ENCODE data around the gene PIK3R5.
"Not testable (repeated sequence)": the region's sequence is repeated elsewhere in the genome, so short reads cannot be mapped to it uniquely, and the experiment has no call there.

Gene PIK3R5

GRCh38 chr17:8872036-8872704 lies 93.3 kb downstream of the PIK3R5 start:
- no peak for DNase-seq

- no peak for DNase-seq
Observed at GRCh38 chr17:8871081-8871581, 94.4 kb downstream of the PIK3R5 start.

GRCh38 chr17:8870406-8871040 lies 95.0 kb downstream of the PIK3R5 start:
- no peak for DNase-seq

GRCh38 chr17:8869114-8869815 lies 96.2 kb downstream of the PIK3R5 start:
- DNase-seq = no peak

- DNase-seq = no peak
Observed at GRCh38 chr17:8868529-8868951, 97.0 kb downstream of the PIK3R5 start.

GRCh38 chr17:8868092-8868491 lies 97.4 kb downstream of the PIK3R5 start:
- no peak for DNase-seq

GRCh38 chr17:8867361-8867981 lies 98.0 kb downstream of the PIK3R5 start, which contains the start of gene PIK3R6:
Gene PIK3R6, minus strand, starts transcription at chr17:8867674. Its CDS starts 17,880 bp downstream, at chr17:8849794.
- DNase-seq = no peak

- DNase-seq = no peak
Observed at GRCh38 chr17:8865811-8866210, 99.7 kb downstream of the PIK3R5 start.

GRCh38 chr17:8865385-8865784 lies 100.1 kb downstream of the PIK3R5 start:
- no peak for DNase-seq

GRCh38 chr17:8862213-8863056 lies 103.1 kb downstream of the PIK3R5 start:
- DNase-seq = no peak

- DNase-seq = no peak
Observed at GRCh38 chr17:8861495-8862181, 103.9 kb downstream of the PIK3R5 start.

- no peak for DNase-seq
Observed at GRCh38 chr17:8859804-8860430, 105.6 kb downstream of the PIK3R5 start.

- peak; percentile 24 for DNase-seq
Observed at GRCh38 chr17:8859027-8859803, 106.3 kb downstream of the PIK3R5 start.

- DNase-seq = peak; percentile 44
Observed at GRCh38 chr17:8857919-8858318, 107.6 kb downstream of the PIK3R5 start.

GRCh38 chr17:8856869-8857575 lies 108.5 kb downstream of the PIK3R5 start:
- DNase-seq = no peak

- DNase-seq = not testable (repeated sequence)
Observed at GRCh38 chr17:8856205-8856603, 109.3 kb downstream of the PIK3R5 start.

GRCh38 chr17:8855477-8856204 lies 109.9 kb downstream of the PIK3R5 start:
- no peak for DNase-seq

- DNase-seq = no peak
Observed at GRCh38 chr17:8851600-8851999, 113.9 kb downstream of the PIK3R5 start.
